H1 (cell line): ENCODE measurements around the gene CCP110. TPM values are rescaled to one million over a fixed set of nuclear protein-coding genes. Genes with fewer than 3 reads are reported as not detected.

Experiments used
- CREB1 ChIP-seq: IDR thresholded peaks from 2 replicates; pipeline ENCODE4 v1.6.1; 2012; ENCODE audit warnings: inconsistent platforms
- EP300 ChIP-seq, 2 experiments: IDR thresholded peaks; 1 replicate in 1 of 2; 2 replicates in 1 of 2; pipeline ENCODE4 v1.6.1; 2011 to 2012; ENCODE audit warnings: low read depth in 2 of 2, low read length in 2 of 2, mild to moderate bottlenecking in 2 of 2, borderline replicate concordance in 1 of 2, inconsistent platforms in 1 of 2, moderate library complexity in 1 of 2
- EZH2 ChIP-seq: fragments of 200-600 bp; sonication (generic); IDR thresholded peaks from 2 replicates; pipeline ENCODE4 v1.7.1; 2012; ENCODE audit warnings: low read depth, mild to moderate bottlenecking, moderate library complexity, low read length, inconsistent platforms; ENCODE audit not compliant: severe bottlenecking
- HDAC6 ChIP-seq: IDR thresholded peaks from one replicate; pipeline ENCODE4 v1.7.1; 2012; ENCODE audit warnings: low read depth, mild to moderate bottlenecking, inconsistent platforms, low read length, moderate library complexity
- SIX5 ChIP-seq: IDR thresholded peaks from 2 replicates; pipeline ENCODE4 v1.6.1; 2011; ENCODE audit warnings: mild to moderate bottlenecking, low read depth, low read length
- TBP ChIP-seq: IDR thresholded peaks from 2 replicates; pipeline ENCODE4 v1.6.1; 2011; ENCODE audit warnings: low read depth, low read length, improper control_type of control experiment
- YY1 ChIP-seq: IDR thresholded peaks from 2 replicates; pipeline ENCODE4 v1.6.1; 2011; ENCODE audit warnings: low read depth, mild to moderate bottlenecking, low read length
- polyA plus RNA-seq, 7 experiments: library from polyadenylated mRNA; depleted of rRNA in 3 of 7; stranded (reverse) in 5 of 7; unstranded in 2 of 7; fragments of >200 nt in 5 of 7; fragments of 200-250 nt in 2 of 7; gene quantifications; 1 replicate in 5 of 7; 2 replicates in 1 of 7; 4 replicates in 1 of 7; pipeline versions ENCODE4 v1.2.1 to v1.2.3, GENCODE V29; 2011 to 2013; ENCODE audit warnings: missing spikeins in 2 of 7, mixed read lengths in 2 of 7
- total RNA-seq: library from RNA; stranded (reverse); fragmentation: NEBNext Ultra II Directional; extraction: Animal tissue kit (Norgen Biotek cat#: 25700); gene quantifications from 2 replicates; pipeline ENCODE4 v1.2.1, GENCODE V29; 2021
- TF ChIP-seq, protein P1 (sequence below): fragments of 300-600 bp; sonication (generic); IDR thresholded peaks from 2 replicates; pipeline ENCODE4 v1.7.1; 2012; ENCODE audit warnings: low read length, moderate library complexity, mild to moderate bottlenecking, inconsistent platforms; ENCODE audit not compliant: insufficient replicate concordance

CCP110 gene
- total and polyA plus RNA-seq, 2 of the 8 experiments (the other 6 are each of a cell fraction or from before 2014, with no cell fraction given) = 3.2 to 19.8 TPM

DNA sequence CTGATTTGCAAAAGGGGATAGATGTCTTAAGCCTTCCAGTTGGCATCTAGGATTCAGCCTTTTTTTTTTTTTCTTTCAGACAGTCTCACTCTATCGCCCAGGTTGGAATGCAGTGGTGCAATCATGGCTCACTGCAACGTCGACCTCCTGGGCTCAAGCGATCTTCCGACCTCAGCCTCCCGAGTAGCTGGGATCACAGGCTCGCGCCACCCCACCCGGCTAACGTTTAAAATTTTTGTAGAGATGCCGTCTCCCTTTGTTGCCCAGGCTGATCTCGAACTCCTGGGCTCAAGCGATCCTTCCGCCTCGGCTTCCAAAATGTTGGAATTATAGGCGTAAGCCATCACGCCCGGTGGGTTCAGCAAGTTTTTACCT lies 571 bp upstream of the CCP110 start (continued):
- TF ChIP-seq, protein P1, sequence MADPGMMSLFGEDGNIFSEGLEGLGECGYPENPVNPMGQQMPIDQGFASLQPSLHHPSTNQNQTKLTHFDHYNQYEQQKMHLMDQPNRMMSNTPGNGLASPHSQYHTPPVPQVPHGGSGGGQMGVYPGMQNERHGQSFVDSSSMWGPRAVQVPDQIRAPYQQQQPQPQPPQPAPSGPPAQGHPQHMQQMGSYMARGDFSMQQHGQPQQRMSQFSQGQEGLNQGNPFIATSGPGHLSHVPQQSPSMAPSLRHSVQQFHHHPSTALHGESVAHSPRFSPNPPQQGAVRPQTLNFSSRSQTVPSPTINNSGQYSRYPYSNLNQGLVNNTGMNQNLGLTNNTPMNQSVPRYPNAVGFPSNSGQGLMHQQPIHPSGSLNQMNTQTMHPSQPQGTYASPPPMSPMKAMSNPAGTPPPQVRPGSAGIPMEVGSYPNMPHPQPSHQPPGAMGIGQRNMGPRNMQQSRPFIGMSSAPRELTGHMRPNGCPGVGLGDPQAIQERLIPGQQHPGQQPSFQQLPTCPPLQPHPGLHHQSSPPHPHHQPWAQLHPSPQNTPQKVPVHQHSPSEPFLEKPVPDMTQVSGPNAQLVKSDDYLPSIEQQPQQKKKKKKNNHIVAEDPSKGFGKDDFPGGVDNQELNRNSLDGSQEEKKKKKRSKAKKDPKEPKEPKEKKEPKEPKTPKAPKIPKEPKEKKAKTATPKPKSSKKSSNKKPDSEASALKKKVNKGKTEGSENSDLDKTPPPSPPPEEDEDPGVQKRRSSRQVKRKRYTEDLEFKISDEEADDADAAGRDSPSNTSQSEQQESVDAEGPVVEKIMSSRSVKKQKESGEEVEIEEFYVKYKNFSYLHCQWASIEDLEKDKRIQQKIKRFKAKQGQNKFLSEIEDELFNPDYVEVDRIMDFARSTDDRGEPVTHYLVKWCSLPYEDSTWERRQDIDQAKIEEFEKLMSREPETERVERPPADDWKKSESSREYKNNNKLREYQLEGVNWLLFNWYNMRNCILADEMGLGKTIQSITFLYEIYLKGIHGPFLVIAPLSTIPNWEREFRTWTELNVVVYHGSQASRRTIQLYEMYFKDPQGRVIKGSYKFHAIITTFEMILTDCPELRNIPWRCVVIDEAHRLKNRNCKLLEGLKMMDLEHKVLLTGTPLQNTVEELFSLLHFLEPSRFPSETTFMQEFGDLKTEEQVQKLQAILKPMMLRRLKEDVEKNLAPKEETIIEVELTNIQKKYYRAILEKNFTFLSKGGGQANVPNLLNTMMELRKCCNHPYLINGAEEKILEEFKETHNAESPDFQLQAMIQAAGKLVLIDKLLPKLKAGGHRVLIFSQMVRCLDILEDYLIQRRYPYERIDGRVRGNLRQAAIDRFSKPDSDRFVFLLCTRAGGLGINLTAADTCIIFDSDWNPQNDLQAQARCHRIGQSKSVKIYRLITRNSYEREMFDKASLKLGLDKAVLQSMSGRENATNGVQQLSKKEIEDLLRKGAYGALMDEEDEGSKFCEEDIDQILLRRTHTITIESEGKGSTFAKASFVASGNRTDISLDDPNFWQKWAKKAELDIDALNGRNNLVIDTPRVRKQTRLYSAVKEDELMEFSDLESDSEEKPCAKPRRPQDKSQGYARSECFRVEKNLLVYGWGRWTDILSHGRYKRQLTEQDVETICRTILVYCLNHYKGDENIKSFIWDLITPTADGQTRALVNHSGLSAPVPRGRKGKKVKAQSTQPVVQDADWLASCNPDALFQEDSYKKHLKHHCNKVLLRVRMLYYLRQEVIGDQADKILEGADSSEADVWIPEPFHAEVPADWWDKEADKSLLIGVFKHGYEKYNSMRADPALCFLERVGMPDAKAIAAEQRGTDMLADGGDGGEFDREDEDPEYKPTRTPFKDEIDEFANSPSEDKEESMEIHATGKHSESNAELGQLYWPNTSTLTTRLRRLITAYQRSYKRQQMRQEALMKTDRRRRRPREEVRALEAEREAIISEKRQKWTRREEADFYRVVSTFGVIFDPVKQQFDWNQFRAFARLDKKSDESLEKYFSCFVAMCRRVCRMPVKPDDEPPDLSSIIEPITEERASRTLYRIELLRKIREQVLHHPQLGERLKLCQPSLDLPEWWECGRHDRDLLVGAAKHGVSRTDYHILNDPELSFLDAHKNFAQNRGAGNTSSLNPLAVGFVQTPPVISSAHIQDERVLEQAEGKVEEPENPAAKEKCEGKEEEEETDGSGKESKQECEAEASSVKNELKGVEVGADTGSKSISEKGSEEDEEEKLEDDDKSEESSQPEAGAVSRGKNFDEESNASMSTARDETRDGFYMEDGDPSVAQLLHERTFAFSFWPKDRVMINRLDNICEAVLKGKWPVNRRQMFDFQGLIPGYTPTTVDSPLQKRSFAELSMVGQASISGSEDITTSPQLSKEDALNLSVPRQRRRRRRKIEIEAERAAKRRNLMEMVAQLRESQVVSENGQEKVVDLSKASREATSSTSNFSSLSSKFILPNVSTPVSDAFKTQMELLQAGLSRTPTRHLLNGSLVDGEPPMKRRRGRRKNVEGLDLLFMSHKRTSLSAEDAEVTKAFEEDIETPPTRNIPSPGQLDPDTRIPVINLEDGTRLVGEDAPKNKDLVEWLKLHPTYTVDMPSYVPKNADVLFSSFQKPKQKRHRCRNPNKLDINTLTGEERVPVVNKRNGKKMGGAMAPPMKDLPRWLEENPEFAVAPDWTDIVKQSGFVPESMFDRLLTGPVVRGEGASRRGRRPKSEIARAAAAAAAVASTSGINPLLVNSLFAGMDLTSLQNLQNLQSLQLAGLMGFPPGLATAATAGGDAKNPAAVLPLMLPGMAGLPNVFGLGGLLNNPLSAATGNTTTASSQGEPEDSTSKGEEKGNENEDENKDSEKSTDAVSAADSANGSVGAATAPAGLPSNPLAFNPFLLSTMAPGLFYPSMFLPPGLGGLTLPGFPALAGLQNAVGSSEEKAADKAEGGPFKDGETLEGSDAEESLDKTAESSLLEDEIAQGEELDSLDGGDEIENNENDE = no peak
- TF ChIP-seq HDAC6 (no peak), YY1 (no peak), SIX5 (no peak), TBP (no peak), EP300 (IDR thresholded peaks at IDR 0.05; ENCODE audit: borderline replicate concordance in 1 of 2, low read depth in 2 of 2, low read length in 2 of 2) (no peak), CREB1 (no peak), EZH2 (no peak)
